Tibial artery (tissue), 4 donors: ENCODE results near the gene MFN1.

Source experiments
- DNase-seq, 2 donors: peaks; one replicate each; pipeline ENCODE4 v3.0.0-alpha.2; 2019
- H3K27ac ChIP-seq, 2 donors: fragments of 200-600 bp; sonication (generic) in 1 of 2; 1 replicate in 1 of 2; 2 replicates in 1 of 2; pipeline ENCODE4 v1.5.1; 2018 to 2019; ENCODE audit warnings: mild to moderate bottlenecking in 1 of 2
- H3K27me3 ChIP-seq, 2 donors: fragments of 200-600 bp; sonication (generic) in 1 of 2; one replicate each; pipeline versions ENCODE4 v1.5.1 to v1.6.0; 2016 to 2019
- H3K36me3 ChIP-seq, 3 donors: fragments of 200-600 bp; sonication (generic) in 2 of 3; one replicate each; pipeline ENCODE4 v1.5.1; 2016 to 2019; ENCODE audit warnings: mild to moderate bottlenecking in 2 of 3
- H3K4me1 ChIP-seq, 4 donors: fragments of 200-600 bp; sonication (generic) in 2 of 4; 1 replicate in 3 of 4; 2 replicates in 1 of 4; pipeline ENCODE4 v1.5.1; 2016 to 2019
- H3K4me3 ChIP-seq, 2 donors: fragments of 200-600 bp; sonication (generic) in 1 of 2; 1 replicate in 1 of 2; 2 replicates in 1 of 2; pipeline ENCODE4 v1.5.1; 2018 to 2019; ENCODE audit warnings: mild to moderate bottlenecking in 2 of 2
- H3K9me3 ChIP-seq, 3 donors: fragments of 200-600 bp; sonication (generic) in 1 of 3; one replicate each; pipeline ENCODE4 v1.5.1; 2016 to 2019
- intact Hi-C: fragments of 100-400 bp; cut with DNase I; formaldehyde crosslinking; loops from one replicate; pipeline ENCODE4 v1.15.0; 2023; ENCODE audit warnings: low total_unique reads
- TF ChIP-seq, protein P1 (sequence below), 2 experiments: fragments of 200-600 bp in 1 of 2; fragments of 450-650 bp in 1 of 2; IDR thresholded peaks; one replicate each; pipeline ENCODE4 v1.5.1; 2017 to 2019; ENCODE audit warnings: antibody characterized with exemption in 2 of 2, mild to moderate bottlenecking in 1 of 2, moderate library complexity in 1 of 2

MFN1 gene

DNA sequence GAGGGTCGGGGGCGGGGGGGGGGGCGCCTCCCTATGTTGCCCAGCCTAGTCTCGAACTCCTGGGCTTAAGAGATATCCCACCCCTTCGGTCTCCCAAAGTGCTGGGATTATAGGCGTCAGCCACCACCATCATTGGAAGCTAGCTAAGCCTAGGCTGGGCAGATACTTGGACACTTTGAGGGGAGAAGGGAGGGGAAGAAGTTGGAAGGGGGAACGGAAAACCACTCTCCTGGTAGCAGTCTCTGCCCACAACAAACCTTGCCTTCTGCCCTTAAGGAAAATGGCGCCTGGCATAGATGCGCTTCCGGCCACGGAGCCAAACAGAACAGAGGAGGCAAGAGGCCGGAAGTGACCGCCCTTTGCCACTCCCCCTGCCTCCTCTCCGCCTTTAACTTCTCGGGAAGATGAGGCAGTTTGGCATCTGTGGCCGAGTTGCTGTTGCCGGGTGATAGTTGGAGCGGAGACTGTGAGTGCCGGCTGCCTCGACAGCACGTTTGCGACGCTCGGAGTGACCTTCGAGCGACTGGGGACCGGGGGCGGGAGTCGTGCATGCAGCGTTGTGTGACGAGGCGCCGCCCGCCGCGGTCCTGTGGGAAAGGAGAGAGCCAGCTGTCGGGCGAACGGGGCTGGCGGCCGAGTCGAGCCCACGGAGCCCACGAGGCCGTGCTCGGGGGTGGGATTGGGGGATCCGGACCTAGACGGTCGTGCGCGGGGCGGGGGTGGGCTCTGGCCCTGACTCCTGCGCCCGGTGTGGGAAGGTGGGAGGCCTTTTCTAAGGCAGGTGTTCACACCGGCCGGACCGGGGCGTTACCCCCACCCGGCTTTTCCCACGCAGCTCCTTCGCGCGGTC is at the start of gene MFN1:
MFN1 (plus strand) TSS at position 365 of the 850 bp plus-strand sequence. CDS start 1,143 bp downstream, outside the sequence.
- DNase-seq, result peak; percentile 97 to 98
- H3K27me3 ChIP-seq, result no peaks in the 10 kb centered on the region
- H3K4me3 ChIP-seq, result peak within 1 kb of the TSS; percentile 66 to 69
- H3K4me1 ChIP-seq, result peaks cover 0 to 26% (median 12%) of the 10 kb centered on the region in 4 donors
- TF ChIP-seq, protein P1, sequence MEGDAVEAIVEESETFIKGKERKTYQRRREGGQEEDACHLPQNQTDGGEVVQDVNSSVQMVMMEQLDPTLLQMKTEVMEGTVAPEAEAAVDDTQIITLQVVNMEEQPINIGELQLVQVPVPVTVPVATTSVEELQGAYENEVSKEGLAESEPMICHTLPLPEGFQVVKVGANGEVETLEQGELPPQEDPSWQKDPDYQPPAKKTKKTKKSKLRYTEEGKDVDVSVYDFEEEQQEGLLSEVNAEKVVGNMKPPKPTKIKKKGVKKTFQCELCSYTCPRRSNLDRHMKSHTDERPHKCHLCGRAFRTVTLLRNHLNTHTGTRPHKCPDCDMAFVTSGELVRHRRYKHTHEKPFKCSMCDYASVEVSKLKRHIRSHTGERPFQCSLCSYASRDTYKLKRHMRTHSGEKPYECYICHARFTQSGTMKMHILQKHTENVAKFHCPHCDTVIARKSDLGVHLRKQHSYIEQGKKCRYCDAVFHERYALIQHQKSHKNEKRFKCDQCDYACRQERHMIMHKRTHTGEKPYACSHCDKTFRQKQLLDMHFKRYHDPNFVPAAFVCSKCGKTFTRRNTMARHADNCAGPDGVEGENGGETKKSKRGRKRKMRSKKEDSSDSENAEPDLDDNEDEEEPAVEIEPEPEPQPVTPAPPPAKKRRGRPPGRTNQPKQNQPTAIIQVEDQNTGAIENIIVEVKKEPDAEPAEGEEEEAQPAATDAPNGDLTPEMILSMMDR (IDR thresholded peaks at IDR 0.05), result no peak
- H3K36me3 ChIP-seq, result peaks cover 6 to 18% (median 14%) of the 10 kb centered on the region in 3 donors
- intact Hi-C loops, result loop anchor here (10.0 kb wide), 1 partner anchor 217 kb away; the partner anchor contains the start of gene ACTL6A
- peak within 1 kb of the TSS; percentile 78 to 92 for H3K27ac ChIP-seq
- H3K9me3 ChIP-seq, result no peaks in the 10 kb centered on the region

DNA sequence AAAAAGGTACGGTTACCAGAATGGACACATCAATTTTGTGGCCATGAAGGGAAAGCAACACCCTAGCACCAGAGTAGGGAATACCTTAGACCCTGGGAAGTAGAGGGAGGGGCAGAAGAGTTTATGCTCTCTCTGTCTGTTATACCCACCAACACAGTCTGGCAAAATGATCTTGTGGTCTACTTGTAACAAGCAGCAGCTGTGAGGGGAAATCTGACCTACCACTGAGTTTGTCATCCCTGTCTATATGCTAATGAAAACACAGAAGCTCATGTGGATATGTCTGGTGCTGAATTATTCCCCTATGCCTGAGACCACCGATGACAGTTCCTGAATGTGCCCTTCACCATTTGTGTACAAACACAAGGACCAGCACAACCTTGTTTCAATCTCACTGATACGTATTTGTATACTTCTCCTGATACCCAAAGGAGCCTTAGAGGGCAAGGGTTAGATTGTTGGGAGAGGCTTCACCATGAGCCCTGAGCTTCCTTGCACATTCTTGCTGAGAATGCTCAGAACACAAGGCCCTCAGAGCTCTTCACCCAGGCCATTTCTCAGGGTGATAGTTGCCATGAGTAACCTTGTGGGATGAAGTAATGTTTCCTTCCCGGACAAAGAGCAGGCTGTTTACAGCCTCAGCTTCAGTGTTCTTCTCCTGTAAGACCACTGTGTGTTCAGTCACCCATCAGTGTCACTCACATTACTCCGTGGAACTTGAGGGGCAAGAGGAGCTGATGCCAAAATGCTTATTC is 49.4 kb upstream of the MFN1 start:
- Histone ChIP-seq H3K27ac (no peak overlapping the region), H3K4me3 (no peak overlapping the region), H3K9me3 (no peaks in the 10 kb centered on the region), H3K27me3 (no peaks in the 10 kb centered on the region), H3K4me1 (no peaks in the 10 kb centered on the region), H3K36me3 (no peaks in the 10 kb centered on the region)
- DNase-seq, result no peak
- intact Hi-C loops, result no loop called here
- TF ChIP-seq, protein P1 (IDR thresholded peaks at IDR 0.05), result no peak

DNA sequence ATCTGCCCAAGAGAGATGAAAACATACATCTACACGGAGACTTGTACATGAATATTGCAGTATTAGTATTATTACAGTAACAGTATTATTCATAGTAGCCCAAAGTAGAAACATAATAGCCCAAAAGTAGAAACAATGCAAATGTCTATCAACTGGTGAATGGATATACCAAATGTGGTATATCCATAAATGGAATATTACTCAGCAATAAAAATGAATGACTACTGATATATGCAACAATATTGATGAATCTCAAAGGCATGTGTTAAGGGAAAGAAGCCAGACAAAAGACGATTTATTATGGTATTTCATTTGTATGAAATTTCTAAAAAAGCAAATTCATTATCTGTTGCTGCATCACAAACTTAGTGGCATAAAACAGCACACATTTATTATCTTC is 48.2 kb upstream of the MFN1 start:
- H3K36me3 ChIP-seq, result no peaks in the 10 kb centered on the region
- H3K27ac ChIP-seq, result no peak overlapping the region
- no peaks in the 10 kb centered on the region for H3K9me3 ChIP-seq
- TF ChIP-seq, protein P1 (IDR thresholded peaks at IDR 0.05), result no peak
- no peaks in the 10 kb centered on the region for H3K27me3 ChIP-seq
- DNase-seq, result no peak
- no peak overlapping the region for H3K4me3 ChIP-seq
- no peaks in the 10 kb centered on the region for H3K4me1 ChIP-seq
- intact Hi-C loops, result no loop called here

DNA sequence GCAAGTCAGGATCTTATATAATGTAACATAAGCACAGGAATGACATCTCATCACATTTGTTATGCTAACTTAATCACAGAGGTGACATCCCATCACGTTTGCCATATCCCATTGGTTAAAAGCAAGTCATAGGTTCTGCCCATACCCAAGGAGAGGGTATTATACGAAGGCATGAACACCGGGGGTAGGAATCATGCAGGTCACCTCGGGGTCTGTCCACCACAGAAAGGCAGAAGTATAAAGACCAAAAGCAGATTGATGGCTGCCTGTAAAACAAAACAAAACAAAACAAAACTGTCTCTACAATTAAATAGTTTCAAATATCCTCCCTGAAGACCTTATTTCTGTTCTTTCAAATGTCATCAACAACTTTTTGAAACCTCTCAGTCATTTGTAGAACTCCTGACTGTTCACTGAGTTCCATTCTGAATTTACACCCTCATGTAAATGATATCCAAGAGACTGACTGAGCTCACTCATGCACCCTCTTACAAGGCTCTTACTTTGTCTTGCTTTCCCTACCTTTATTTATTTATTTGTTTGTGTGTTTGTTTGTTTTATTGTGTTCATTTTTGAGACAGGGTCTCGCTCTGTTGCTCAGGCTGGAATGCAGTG is 47.4 kb upstream of the MFN1 start:
- Histone ChIP-seq H3K4me1 (no peaks in the 10 kb centered on the region), H3K9me3 (no peaks in the 10 kb centered on the region), H3K36me3 (no peaks in the 10 kb centered on the region), H3K27me3 (no peaks in the 10 kb centered on the region), H3K4me3 (no peak overlapping the region), H3K27ac (no peak overlapping the region)
- intact Hi-C loops, result loop anchor here (10.0 kb wide), 1 partner anchor 75 kb away; no protein-coding TSS in a partner anchor
- DNase-seq, result no peak
- TF ChIP-seq, protein P1 (IDR thresholded peaks at IDR 0.05), result no peak

GRCh38 chr3:179301645-179302044 is 45.9 kb upstream of the MFN1 start:
- TF ChIP-seq, protein P1 (IDR thresholded peaks at IDR 0.05), result no peak
- Histone ChIP-seq H3K27ac (no peak overlapping the region), H3K4me3 (no peak overlapping the region), H3K4me1 (no peaks in the 10 kb centered on the region), H3K9me3 (no peaks in the 10 kb centered on the region), H3K27me3 (no peaks in the 10 kb centered on the region), H3K36me3 (no peaks in the 10 kb centered on the region)
- intact Hi-C loops, result loop anchor here (10.0 kb wide), 1 partner anchor 77 kb away; no protein-coding TSS in a partner anchor
- no peak for DNase-seq
